HCT116 (cell line): Measurements from ENCODE around the gene GAB2.

Experiments used
- CBX3 ChIP-seq: IDR thresholded peaks from 2 replicates; pipeline ENCODE4 v1.6.1; 2012; ENCODE audit warnings: low read depth
- POLR2AphosphoS5 ChIP-seq: IDR thresholded peaks from 2 replicates; pipeline ENCODE4 v1.6.1; 2011; ENCODE audit warnings: mild to moderate bottlenecking, low read depth, low read length, moderate library complexity
- RAD21 ChIP-seq: IDR thresholded peaks from 2 replicates; pipeline ENCODE4 v1.6.1; 2012; ENCODE audit warnings: low read depth, mild to moderate bottlenecking
- REST ChIP-seq: IDR thresholded peaks from 2 replicates; pipeline ENCODE4 v1.6.1; 2012; ENCODE audit warnings: low read depth
- TF ChIP-seq, protein P1 (sequence below), 3 experiments: fragments of 200-600 bp in 1 of 3; sonication (generic) in 1 of 3; IDR thresholded peaks in 2 of 3; conservative IDR thresholded peaks in 1 of 3; 2 replicates each; pipeline ENCODE4 v1.5.1; 2012 to 2017; ENCODE audit warnings: low read depth in 2 of 3, low read length in 2 of 3, antibody characterized with exemption in 1 of 3, borderline replicate concordance in 1 of 3, control low read depth in 1 of 3, mild to moderate bottlenecking in 1 of 3, mixed read lengths in 1 of 3, mixed run types in 1 of 3, moderate library complexity in 1 of 3; ENCODE audit not compliant: insufficient read depth in 1 of 3

DNA sequence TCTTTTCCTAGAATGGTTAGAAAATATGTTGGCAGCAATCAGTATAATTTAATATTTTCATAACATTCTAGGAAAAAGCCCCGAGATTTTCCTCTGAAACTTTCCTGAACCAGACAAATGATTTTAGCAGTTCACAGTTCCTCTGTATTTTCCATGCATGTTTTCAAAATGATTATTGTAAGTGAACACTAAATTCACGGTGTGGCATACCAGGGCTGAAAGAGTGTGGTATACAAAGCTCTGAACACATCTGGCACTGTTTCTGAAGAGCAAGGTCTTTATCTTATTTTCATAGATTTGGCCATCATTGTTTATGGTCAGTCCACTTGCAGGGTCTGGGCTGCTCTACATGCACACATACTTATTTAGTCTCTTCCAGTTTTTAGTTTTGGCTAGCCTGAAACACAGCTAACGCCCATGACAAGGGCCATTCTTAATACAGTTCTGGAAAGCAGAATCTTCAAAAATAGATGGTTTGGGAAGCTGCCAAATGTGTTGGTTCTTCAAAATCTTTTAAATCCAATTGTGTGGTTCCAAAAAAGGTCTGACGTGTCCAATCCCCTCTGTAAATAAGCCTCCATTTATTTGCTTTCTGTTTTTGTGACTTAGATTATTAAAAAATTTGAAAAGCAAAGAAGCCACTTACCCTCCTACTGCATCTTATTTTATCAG lies 7.9 kb upstream of the GAB2 start:
- TF ChIP-seq RAD21 (no peak), POLR2AphosphoS5 (no peak), CBX3 (no peak), REST (no peak)
- TF ChIP-seq, protein P1, sequence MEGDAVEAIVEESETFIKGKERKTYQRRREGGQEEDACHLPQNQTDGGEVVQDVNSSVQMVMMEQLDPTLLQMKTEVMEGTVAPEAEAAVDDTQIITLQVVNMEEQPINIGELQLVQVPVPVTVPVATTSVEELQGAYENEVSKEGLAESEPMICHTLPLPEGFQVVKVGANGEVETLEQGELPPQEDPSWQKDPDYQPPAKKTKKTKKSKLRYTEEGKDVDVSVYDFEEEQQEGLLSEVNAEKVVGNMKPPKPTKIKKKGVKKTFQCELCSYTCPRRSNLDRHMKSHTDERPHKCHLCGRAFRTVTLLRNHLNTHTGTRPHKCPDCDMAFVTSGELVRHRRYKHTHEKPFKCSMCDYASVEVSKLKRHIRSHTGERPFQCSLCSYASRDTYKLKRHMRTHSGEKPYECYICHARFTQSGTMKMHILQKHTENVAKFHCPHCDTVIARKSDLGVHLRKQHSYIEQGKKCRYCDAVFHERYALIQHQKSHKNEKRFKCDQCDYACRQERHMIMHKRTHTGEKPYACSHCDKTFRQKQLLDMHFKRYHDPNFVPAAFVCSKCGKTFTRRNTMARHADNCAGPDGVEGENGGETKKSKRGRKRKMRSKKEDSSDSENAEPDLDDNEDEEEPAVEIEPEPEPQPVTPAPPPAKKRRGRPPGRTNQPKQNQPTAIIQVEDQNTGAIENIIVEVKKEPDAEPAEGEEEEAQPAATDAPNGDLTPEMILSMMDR (IDR thresholded peaks at IDR 0.05 in 2 of 3, conservative IDR thresholded peaks at IDR 0.05 in 1 of 3; ENCODE audit: borderline replicate concordance in 1 of 3, insufficient read depth in 1 of 3, low read depth in 2 of 3, low read length in 2 of 3) = no peak
